Putamen (tissue), 1 donor: ENCODE results near the gene PDZK1IP1.

ENCODE experiments used
- DNase-seq: peaks from one replicate; pipeline ENCODE4 v3.0.0-alpha.2; 2016; ENCODE audit warnings: low spot score

Gene PDZK1IP1

DNA sequence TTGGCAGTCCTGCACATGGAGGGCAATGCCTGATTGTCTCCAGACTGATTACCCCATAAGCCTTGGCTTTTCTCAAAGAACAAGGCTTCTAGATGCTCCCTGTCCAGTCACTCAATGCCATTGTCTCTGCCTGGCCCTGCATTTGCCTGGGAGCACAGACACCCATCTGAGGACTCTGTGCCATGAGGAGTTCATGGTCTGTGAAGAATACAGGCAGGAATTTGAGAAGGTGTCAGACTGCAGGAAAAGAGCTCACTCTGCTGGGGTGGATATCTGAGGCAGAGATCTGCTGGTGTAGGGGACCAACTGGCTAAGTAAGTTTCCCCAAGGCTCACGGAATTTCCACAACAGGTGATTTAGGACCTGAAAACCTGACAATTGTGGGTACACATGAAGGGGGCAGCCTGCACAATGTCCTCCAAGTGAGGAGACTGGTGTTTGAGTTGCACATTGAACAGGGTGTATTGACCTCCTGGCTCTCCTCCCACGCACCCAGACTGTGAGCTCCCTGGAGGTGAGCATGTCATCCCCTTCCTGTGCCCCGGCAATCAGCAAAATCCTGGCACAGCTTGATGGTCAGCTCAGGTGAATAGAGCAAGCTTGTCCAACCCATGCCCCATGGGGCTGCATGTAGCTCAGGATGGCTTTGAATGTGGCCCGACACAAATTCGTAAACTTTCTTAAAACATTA lies 51.8 kb downstream of the PDZK1IP1 start:
- DNase-seq: no peak

DNA sequence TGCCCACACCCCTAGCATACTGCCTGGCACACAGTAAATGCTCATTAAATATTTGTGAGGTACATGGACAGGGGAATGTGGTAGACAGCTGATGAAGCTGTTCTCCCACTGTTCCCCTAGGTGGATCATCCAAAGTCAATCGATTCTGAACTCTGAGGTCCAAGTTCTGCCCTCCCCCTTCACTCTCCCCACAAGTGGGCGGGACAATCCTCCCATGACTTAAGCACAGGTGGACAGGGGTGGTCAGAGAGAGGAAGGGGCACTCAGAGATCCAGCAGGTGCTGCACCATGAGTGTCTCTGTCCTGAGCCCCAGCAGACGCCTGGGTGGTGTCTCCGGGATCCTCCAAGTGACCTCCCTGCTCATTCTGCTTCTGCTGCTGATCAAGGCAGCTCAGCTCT lies 52.6 kb downstream of the PDZK1IP1 start, which contains the start of gene CYP4A22:
TSS of gene CYP4A22 (plus strand) at position 244 of the 400 bp plus-strand sequence. CDS start at position 289, 45 bp downstream.
- DNase-seq: no peak
